ENCODE measurements around the gene EPN2.
A peak's percentile ranks its signal among the peaks of the same experiment; 100 is the strongest.
"Not testable (repeated sequence)": the region's sequence is repeated elsewhere in the genome, so short reads cannot be mapped to it uniquely, and the experiment has no call there.

The EPN2 gene

GRCh38 chr17:19237139-19237388 lies at the start of gene EPN2:
TSS of gene EPN2 (plus strand) at chr17:19237366. CDS start at chr17:19283120, 45,754 bp downstream.
- DNase-seq (ENCODE audit: low read depth, low spot score); CTCF ChIA-PET; POLR2A ChIA-PET: not testable (repeated sequence)
- H3K4me3 ChIP-seq (ENCODE audit: low read depth, low read length) = peak within 1 kb of the TSS; percentile 92

- CTCF ChIA-PET; H3K4me3 ChIP-seq (ENCODE audit: low read depth, low read length); DNase-seq (ENCODE audit: low read depth, low spot score); POLR2A ChIA-PET: not testable (repeated sequence)
Measured at GRCh38 chr17:19187883-19188869, 49.0 kb upstream of the EPN2 start.

GRCh38 chr17:19188870-19189708 lies 48.1 kb upstream of the EPN2 start:
- CTCF ChIA-PET; H3K4me3 ChIP-seq (ENCODE audit: low read depth, low read length); DNase-seq (ENCODE audit: low read depth, low spot score); POLR2A ChIA-PET: not testable (repeated sequence)

GRCh38 chr17:19189781-19190405 lies 47.3 kb upstream of the EPN2 start:
- H3K4me3 ChIP-seq (ENCODE audit: low read depth, low read length); POLR2A ChIA-PET; DNase-seq (ENCODE audit: low read depth, low spot score); CTCF ChIA-PET: not testable (repeated sequence)

GRCh38 chr17:19196382-19197204 lies 40.6 kb upstream of the EPN2 start:
- POLR2A ChIA-PET; H3K4me3 ChIP-seq (ENCODE audit: low read depth, low read length); CTCF ChIA-PET; DNase-seq (ENCODE audit: low read depth, low spot score): not testable (repeated sequence)

- CTCF ChIA-PET; DNase-seq (ENCODE audit: low read depth, low spot score); POLR2A ChIA-PET; H3K4me3 ChIP-seq (ENCODE audit: low read depth, low read length): not testable (repeated sequence)
Measured at GRCh38 chr17:19202448-19202847, 34.7 kb upstream of the EPN2 start.

- H3K4me3 ChIP-seq (ENCODE audit: low read depth, low read length); POLR2A ChIA-PET; DNase-seq (ENCODE audit: low read depth, low spot score); CTCF ChIA-PET: not testable (repeated sequence)
Measured at GRCh38 chr17:19203429-19203828, 33.7 kb upstream of the EPN2 start.

GRCh38 chr17:19215074-19215860 lies 21.9 kb upstream of the EPN2 start:
- CTCF ChIA-PET; DNase-seq (ENCODE audit: low read depth, low spot score); H3K4me3 ChIP-seq (ENCODE audit: low read depth, low read length); POLR2A ChIA-PET: not testable (repeated sequence)

GRCh38 chr17:19216148-19216926 lies 20.8 kb upstream of the EPN2 start:
- CTCF ChIA-PET; POLR2A ChIA-PET; H3K4me3 ChIP-seq (ENCODE audit: low read depth, low read length); DNase-seq (ENCODE audit: low read depth, low spot score): not testable (repeated sequence)

GRCh38 chr17:19218914-19219313 lies 18.3 kb upstream of the EPN2 start:
- H3K4me3 ChIP-seq (ENCODE audit: low read depth, low read length); CTCF ChIA-PET; POLR2A ChIA-PET; DNase-seq (ENCODE audit: low read depth, low spot score): not testable (repeated sequence)

- POLR2A ChIA-PET; DNase-seq (ENCODE audit: low read depth, low spot score); CTCF ChIA-PET; H3K4me3 ChIP-seq (ENCODE audit: low read depth, low read length): not testable (repeated sequence)
Measured at GRCh38 chr17:19219384-19219783, 17.8 kb upstream of the EPN2 start.

GRCh38 chr17:19220195-19220594 lies 17.0 kb upstream of the EPN2 start:
- POLR2A ChIA-PET; CTCF ChIA-PET; H3K4me3 ChIP-seq (ENCODE audit: low read depth, low read length); DNase-seq (ENCODE audit: low read depth, low spot score): not testable (repeated sequence)

- DNase-seq (ENCODE audit: low read depth, low spot score); POLR2A ChIA-PET; CTCF ChIA-PET; H3K4me3 ChIP-seq (ENCODE audit: low read depth, low read length): not testable (repeated sequence)
Measured at GRCh38 chr17:19226610-19227588, 10.3 kb upstream of the EPN2 start.

- H3K4me3 ChIP-seq (ENCODE audit: low read depth, low read length); POLR2A ChIA-PET; DNase-seq (ENCODE audit: low read depth, low spot score); CTCF ChIA-PET: not testable (repeated sequence)
Measured at GRCh38 chr17:19234676-19235075, 2.5 kb upstream of the EPN2 start.

All from AG04449 (cell line).